ENCODE measurements around the gene CLIC3. TPM values are rescaled to one million over a fixed set of nuclear protein-coding genes. Genes with fewer than 3 reads are reported as not detected.

Gene CLIC3
- total RNA-seq, 1 donor from 2014 or later: 49.3 TPM

- intact Hi-C loops (cut with DNase I): no loop called here
- ATAC-seq (no peak), DNase-seq (no peak)
- Histone ChIP-seq H3K9me3 (no peaks in the 10 kb centered on the region), H3K4me1 (peaks cover 70% of the 10 kb centered on the region), H3K4me3 (peak overlapping the region; percentile 68), H3K27ac (peak overlapping the region; percentile 53), H3K27me3 (ENCODE audit: low read depth) (no peaks in the 10 kb centered on the region), H3K36me3 (no peaks in the 10 kb centered on the region)
- TF ChIP-seq, protein P1, sequence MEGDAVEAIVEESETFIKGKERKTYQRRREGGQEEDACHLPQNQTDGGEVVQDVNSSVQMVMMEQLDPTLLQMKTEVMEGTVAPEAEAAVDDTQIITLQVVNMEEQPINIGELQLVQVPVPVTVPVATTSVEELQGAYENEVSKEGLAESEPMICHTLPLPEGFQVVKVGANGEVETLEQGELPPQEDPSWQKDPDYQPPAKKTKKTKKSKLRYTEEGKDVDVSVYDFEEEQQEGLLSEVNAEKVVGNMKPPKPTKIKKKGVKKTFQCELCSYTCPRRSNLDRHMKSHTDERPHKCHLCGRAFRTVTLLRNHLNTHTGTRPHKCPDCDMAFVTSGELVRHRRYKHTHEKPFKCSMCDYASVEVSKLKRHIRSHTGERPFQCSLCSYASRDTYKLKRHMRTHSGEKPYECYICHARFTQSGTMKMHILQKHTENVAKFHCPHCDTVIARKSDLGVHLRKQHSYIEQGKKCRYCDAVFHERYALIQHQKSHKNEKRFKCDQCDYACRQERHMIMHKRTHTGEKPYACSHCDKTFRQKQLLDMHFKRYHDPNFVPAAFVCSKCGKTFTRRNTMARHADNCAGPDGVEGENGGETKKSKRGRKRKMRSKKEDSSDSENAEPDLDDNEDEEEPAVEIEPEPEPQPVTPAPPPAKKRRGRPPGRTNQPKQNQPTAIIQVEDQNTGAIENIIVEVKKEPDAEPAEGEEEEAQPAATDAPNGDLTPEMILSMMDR (IDR thresholded peaks at IDR 0.05): no peak
Measured at GRCh38 chr9:137030006-137030405, 33.6 kb upstream of the CLIC3 start.

DNA sequence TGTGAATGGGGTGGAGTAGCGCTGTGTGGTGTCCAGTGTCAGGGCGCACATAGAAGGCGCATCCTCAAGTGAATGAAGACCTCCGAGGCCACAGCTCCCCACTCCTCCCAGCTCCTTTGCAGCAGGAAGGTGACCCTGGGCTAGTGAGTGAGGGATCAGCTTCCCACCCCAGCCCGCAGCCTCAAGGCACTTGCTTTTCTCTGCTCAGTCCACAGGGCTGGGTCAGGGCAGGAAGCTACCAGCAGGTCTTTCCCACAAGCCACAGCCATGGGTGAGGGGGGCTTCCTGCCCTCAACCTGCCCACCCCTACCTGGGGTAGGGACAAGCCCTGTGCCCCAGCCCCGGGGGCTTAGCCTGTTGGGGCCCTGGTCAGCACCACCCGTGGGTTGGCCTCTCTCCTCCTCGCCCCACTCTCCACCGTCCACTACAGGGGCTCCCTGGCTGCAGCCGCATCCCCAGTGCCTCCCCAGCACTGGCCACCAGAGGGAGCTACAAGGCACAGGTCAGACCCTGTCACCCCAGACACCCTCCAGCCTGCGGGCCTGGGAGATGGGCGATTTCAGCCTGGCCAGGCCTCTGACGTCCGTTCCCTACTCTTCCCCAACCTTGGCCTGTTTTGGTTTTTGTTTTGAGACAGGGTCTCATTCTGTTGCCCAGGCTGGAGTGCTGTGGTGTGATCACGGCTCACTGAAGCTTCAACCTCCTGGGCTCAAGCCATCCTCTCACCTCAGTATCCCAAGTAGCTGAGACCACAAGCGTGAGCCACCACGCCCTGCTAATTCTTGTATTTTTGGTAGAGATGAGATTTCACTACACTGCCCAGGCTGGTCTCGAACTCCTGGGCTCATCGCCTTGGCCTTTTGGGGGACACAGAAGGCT lies 32.9 kb upstream of the CLIC3 start:
- TF ChIP-seq, protein P1 (IDR thresholded peaks at IDR 0.05): peak; percentile 95
- H3K4me3 ChIP-seq: peak overlapping the region; percentile 68
- peak overlapping the region; percentile 53 for H3K27ac ChIP-seq
- ATAC-seq (peak; percentile 81 to 84), DNase-seq (peak; percentile 85)
- intact Hi-C loops (cut with DNase I): no loop called here
- no peaks in the 10 kb centered on the region for H3K9me3 ChIP-seq
- peaks cover 62% of the 10 kb centered on the region for H3K4me1 ChIP-seq
- no peaks in the 10 kb centered on the region for H3K36me3 ChIP-seq
- H3K27me3 ChIP-seq (ENCODE audit: low read depth): no peaks in the 10 kb centered on the region

GRCh38 chr9:137028263-137029057 lies 32.1 kb upstream of the CLIC3 start:
- H3K27ac ChIP-seq: peak overlapping the region; percentile 44
- intact Hi-C loops (cut with DNase I): no loop called here
- H3K4me1 ChIP-seq: peaks cover 62% of the 10 kb centered on the region

GRCh38 chr9:137027369-137028262 lies 31.2 kb upstream of the CLIC3 start, which contains the start of gene ABCA2:
TSS of gene ABCA2 (minus strand) at chr9:137028237. CDS start at chr9:137028140, 97 bp downstream.
- intact Hi-C loops (cut with DNase I): no loop called here
- ATAC-seq: no peak
- peak within 1 kb of the TSS; percentile 68 for H3K4me3 ChIP-seq
- peak within 1 kb of the TSS; percentile 64 for H3K27ac ChIP-seq
- peaks cover 60% of the 10 kb centered on the region for H3K4me1 ChIP-seq
- DNase-seq: no peak
- TF ChIP-seq, protein P1 (IDR thresholded peaks at IDR 0.05): no peak
- no peaks in the 10 kb centered on the region for H3K36me3 ChIP-seq
- no peaks in the 10 kb centered on the region for H3K9me3 ChIP-seq
- H3K27me3 ChIP-seq (ENCODE audit: low read depth): no peaks in the 10 kb centered on the region

More at GRCh38 chr9:137028263-137029057, 32.1 kb upstream of the CLIC3 start:
- ATAC-seq (peak; percentile 55 to 68), DNase-seq (peak; percentile 82)
- H3K9me3 ChIP-seq: no peaks in the 10 kb centered on the region
- peak overlapping the region; percentile 68 for H3K4me3 ChIP-seq
- H3K36me3 ChIP-seq: no peaks in the 10 kb centered on the region
- TF ChIP-seq, protein P1 (IDR thresholded peaks at IDR 0.05): peak; percentile 7
- H3K27me3 ChIP-seq (ENCODE audit: low read depth): no peaks in the 10 kb centered on the region

- intact Hi-C loops (cut with DNase I): no loop called here
- peak overlapping the region; percentile 64 for H3K27ac ChIP-seq
- no peak for ATAC-seq
- TF ChIP-seq, protein P1 (IDR thresholded peaks at IDR 0.05): no peak
- no peaks in the 10 kb centered on the region for H3K36me3 ChIP-seq
- H3K27me3 ChIP-seq (ENCODE audit: low read depth): no peaks in the 10 kb centered on the region
- peaks cover 52% of the 10 kb centered on the region for H3K4me1 ChIP-seq
- no peaks in the 10 kb centered on the region for H3K9me3 ChIP-seq
- peak overlapping the region; percentile 59 for H3K4me3 ChIP-seq
- no peak for DNase-seq
Measured at GRCh38 chr9:137026828-137027227, 30.5 kb upstream of the CLIC3 start.

Measured in lower lobe of right lung (tissue), 2 donors.